Activated CD8-positive, alpha-beta memory T cell treated with anti-CD3 and anti-CD28 coated beads, Interleukin-2, amount 50 U/mL, for 1 hour (primary cell): ENCODE measurements around the gene DGCR6.
"Not testable (repeated sequence)": the region's sequence is repeated elsewhere in the genome, so short reads cannot be mapped to it uniquely, and the experiment has no call there.

Source experiments
- DNase-seq: peaks from one replicate; pipeline ENCODE4 v3.0.0-alpha.2; 2020; ENCODE audit errors: extremely low read depth

Gene DGCR6

DNA sequence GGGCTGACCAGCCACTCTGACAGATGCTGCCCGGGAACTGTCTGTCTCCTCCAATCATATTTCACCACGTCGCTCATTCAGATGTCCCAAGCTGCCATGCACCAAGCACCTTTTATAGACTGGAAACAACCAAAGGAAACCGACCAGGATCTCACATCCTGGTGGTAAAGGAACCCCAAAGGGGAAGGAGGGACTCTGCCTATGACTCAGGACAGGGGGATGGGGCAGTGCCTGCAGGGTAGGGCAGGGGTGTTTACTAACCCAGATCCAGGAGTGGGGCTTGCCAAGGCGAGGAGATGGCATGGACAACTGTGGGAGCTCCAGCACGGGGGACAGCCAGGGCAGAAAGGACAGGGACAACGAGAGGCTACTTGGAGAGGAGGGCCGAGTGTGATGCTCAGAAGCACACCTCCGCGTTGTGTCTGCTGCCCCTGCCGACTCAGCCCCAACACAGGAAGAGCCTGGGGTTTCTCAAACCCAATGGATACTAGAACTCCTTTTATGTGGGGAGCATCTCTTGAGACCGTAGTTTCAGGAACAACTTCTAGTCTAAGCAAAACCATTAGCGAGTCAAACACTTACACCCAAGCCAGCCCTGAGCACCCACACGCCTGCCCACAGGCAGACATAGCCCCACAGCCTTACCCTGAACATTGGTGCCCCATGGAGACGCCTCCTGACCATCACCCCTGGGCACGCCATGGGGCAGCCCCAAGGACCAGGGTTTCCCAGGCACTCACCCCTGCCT lies 26.0 kb downstream of the DGCR6 start:
- no peak for DNase-seq

DNA sequence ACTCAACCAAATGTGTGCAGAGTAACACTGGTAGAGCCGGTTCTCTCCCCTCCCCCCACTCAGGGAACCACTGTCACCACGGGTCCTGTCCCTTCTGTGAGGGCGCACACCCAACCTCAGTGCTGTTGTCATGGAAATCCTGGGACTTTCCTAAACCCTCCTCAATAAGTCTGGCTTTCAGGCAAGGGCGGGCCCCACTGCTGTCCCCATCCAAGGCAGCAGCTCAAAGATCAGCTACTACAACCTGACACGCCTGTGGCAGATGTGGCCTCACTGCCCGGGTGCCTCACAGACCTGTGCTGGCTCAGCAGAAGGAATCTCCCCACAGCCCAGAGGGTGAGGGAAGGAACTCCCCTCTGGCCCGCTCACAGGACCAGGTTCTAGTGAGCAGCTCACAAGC lies 27.8 kb downstream of the DGCR6 start:
- DNase-seq, result no peak

DNA sequence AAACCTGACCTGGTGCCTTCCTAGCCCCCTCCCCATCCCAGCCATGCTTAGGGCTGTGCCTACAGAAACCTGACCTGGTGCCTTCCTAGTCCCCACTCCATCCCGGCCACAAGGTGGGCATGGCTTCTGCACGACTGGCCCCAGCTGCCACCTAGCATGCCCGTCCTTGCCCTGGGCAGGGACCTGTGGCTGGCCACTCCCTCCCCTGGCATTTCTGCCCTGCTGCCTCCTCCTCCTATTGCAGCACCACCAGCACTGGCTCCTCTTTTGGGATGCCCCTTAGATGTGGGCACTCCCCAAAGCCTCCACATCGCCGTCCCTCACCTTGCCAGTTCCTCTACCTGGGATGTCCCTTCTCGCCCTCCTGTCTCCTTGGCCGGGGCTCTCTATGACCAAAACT lies 28.6 kb downstream of the DGCR6 start:
- not testable (repeated sequence) for DNase-seq

DNA sequence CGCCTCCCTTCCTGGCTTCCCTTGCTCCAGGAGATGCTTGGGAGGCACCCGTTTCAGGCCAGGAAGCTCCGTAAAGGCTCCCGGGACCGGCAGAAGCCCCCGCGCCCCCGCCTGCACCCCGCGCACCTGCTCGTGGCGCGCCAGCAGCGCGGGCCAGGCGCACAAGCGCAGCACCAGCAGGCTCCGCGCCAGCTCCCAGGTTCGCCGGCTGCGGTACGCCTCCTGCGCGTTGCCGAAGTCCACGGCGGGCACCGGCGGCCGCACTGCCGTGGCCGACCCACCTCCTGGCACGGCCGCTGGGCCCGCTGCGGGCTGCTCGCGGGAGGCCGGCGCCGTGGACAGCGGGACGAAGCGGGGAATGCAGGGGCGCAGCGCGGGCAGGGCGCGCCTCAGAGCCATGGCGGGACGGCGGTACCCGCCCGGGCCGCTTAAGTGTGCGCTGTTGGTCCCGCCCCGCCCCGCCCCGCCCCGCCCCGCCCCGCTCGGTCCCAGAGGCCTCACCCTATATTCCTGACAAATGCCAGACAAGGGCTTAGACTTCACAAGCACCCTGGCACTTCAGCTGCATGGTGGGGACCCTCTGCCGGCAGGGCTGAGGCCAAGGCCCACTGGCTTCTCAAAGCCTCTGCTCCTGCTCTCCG lies 29.9 kb downstream of the DGCR6 start, which contains the start of gene PRODH:
TSS of gene PRODH (minus strand) at position 405 of the 641 bp plus-strand sequence. CDS start at position 399, 6 bp downstream.
- no peak for DNase-seq

DNA sequence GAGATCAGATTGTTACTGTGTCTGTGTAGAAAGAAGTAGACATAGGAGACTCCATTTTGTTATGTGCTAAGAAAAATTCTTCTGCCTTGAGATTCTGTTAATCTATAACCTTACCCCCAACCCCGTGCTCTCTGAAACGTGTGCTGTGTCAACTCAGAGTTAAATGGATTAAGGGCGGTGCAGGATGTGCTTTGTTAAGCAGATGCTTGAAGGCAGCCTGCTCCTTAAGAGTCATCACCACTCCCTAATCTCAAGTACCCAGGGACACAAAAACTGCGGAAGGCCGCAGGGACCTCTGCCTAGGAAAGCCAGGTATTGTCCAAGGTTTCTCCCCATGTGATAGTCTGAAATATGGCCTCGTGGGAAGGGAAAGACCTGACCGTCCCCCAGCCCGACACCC lies 32.6 kb downstream of the DGCR6 start:
- DNase-seq, result not testable (repeated sequence)

DNA sequence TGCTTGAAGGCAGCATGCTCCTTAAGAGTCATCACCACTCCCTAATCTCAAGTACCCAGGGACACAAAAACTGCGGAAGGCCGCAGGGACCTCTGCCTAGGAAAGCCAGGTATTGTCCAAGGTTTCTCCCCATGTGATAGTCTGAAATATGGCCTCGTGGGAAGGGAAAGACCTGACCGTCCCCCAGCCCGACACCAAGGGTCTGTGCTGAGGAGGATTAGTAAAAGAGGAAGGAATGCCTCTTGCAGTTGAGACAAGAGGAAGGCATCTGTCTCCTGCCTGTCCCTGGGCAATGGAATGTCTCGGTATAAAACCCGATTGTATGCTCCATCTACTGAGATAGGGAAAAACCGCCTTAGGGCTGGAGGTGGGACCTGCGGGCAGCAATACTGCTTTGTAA lies 41.0 kb downstream of the DGCR6 start:
- not testable (repeated sequence) for DNase-seq

DNA sequence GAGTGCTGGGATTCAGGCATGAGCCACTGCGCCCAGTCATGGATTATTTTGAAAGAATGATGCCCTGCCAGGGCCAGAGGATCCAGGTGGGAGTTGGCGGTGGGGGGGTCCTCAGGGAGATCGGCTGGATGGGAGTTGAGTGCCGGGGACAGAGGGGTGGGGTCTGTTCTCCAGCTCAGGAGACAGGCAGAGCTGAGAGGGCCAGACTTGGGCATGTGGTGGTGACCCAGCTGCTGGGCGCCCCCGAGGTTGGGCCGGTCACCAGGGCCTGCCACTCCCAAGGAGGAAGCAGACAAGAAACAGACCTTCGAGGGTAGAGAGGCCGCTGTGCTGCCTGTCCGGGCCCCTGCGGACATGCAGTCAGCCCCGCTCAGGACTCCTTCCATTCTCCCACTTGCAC lies 41.8 kb downstream of the DGCR6 start:
- DNase-seq, result no peak

DNA sequence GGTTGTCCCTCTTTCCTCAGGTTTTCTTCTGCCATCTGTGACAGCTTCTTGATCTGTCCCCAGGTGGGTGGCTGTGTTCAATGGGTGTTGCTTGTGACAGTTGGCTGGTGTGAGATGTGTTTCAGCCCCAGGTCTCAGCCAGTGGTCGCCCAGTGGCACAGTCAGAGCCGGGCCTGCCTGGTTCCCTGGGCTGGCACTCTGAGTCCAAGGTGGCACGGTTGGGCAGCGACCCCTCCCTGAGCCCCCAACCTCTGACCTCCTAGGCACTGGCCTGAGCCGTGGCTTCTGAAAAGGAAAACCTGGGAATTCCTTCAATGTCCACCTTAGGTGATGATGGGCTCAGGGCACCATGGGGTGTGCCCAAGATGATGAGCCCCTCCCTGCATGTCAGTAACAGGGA lies 44.0 kb downstream of the DGCR6 start:
- DNase-seq, result no peak

DNA sequence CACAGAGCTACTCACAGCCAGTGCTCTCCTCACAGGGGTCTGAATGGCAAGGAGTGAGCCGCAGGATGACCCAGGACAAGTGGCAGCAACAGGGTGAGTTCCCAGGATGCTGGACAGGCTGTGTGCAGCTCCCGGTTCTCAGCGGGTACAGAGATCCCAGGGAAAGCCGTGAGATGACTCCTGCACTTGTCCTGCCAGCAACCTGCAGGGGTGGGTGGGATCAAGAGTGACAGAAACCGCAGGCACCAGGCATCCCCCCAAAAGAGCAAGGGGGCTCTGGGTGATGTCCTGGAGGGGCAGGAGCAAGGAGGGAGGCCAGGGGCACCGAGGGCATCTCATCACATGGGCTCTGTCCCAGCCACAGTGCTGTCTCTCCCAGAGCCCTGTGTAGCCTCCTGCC lies 45.9 kb downstream of the DGCR6 start:
- DNase-seq, result no peak

DNA sequence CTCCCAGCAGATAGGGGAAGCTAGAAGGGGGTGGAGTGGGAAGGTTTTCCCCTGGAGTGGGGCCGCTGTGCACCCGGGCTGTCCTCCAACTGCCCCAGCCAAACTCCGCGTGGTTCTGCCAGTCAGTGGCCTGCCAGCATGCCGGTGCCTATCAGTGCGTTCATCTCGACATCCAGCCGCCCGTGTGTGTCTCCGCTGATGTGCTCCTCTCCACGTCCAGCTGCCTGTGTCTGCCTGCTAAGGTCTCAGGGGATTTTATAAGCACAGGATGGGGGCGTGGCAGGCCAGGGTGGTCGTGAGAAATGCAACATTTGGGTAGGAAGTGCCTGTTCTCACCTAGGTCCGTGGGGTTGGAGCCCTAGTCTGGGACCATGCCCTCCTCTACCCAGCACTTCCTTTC lies 47.0 kb downstream of the DGCR6 start:
- not testable (repeated sequence) for DNase-seq

DNA sequence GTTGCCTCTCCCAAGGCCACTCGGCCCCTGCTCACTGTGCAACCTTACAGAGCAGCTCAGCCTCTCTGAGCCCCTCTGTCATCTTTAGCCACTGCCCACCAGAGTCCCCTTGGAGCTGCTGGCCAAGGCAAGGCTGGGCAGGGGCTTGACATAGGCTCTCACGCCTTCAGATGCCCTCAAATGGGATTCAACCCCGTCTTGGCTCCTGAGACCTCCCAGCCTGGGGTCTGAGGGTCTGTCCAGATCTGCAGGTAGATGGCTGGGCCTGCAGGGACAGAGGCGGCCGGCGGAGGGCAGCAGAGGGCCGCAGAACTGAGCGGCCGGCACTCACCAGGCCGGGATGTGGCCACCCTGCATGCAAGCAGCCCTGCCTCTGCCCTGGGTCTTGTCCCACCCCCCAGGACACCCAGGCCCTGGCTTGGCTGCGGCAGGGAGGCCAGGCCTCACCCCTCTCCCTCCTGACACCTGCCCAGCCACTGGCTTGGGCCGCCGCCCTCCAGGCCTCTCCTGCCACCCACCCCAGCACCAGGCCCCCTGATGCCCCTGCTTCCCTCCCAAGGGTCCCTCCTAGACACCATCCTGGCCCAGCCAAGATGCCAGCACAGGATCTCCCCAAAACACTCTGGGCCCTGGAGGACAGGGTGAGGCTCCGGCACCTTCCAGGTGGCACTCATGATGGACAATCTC lies 48.3 kb downstream of the DGCR6 start:
- not testable (repeated sequence) for DNase-seq

DNA sequence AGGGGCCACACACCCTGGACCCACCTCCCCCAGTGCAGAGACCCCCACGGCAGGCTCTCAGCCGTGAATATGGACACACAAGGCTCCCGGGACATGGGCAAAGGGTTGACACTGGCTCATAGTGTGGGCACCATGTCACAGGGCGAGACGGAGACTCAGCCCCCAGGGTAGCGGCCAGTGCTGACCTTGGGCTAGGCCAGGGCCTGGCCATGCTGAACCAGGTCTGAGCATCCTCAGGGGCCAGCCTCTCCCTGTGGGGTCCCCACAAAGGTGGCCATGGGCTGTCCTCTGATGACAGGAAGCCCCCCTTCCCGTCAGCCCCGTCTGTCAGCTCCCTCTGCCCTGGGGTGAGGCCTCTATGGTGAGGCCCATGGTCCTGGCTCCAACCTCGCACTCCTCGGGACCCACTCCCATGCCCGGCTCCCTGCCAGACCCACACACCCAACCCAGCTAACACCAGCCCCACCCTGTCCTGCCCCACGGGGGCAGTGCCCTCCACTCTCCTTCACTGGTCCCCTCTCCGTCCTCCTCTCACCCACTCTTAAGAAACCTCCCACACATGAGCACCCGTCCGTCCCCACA lies 49.0 kb downstream of the DGCR6 start:
- DNase-seq, result no peak

DNA sequence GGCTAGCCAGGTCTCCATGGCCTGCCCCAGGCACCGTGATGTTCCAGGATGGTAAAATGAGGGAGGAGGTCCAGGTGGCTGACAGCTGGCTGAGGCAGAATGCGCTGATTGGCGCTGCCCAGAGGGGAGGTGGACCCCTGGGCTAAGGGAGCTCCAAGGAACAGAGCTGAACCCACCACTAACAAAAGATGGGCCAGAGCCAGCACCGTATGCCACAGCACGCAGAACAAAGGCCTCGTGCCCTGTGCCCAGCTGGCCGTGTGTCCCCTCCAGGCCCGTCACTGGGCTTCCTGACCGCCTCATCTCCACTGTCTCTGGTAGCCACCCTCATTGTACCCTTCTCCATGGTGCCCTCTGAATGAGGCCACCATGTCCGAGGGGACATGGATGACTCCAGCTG lies 49.6 kb downstream of the DGCR6 start:
- DNase-seq, result no peak

DNA sequence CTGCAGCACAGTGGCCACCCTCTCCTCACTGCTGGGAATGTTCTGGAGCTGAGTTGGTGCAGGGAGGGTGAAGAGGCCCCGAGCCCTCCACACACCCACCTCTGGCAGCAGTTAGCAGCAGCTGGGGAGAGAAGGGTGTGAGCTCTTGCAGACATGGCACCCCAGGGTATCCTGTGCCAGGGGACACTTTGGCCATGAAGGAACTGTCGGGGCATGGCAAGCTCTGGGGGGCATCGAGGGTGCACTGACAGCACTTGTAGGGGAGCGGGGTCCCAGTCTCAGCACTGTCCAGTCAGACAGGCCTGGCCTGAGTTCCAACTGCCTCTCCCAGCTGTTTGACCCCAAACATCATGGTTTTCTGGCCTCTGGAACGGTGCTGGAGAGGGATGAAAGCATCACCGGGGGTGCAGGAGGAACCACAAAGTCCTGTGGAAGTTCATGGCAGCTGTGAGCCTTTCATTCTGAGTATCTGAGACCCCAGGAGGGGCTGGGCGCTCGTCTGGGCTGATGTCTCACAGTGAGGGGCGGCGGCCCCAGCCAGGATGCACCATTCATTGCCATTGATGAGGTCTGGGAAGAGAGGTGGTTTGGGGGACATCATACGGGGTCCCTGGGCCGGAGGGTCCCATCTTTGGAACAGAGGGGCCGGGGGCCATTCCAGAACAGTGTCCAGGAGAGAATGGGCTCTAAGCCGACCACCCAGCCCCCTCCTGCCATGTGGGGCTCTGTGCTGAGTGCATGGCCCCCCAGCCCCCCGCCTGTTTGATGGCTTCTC lies 50.2 kb downstream of the DGCR6 start:
- DNase-seq, result not testable (repeated sequence)

DNA sequence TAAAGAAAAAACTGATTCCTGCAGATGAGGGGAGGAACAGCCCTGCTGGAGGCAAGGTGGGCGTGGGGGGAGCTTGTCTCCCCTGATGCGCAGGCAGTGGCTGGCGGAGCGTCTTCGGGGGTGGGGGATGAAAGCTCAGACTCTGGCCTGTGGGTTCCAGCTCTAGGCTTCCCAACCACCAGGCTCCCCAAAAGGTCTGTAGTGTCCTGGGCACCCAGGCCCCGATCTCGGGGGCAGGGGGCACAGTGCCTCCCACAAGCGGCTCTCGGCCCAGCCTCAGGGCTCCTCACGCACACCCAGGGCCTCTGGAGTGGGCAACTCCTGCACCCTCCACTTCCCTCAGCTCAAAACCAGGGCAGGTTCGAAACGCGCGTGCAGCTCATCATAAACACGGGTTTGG lies 50.8 kb downstream of the DGCR6 start:
- not testable (repeated sequence) for DNase-seq

DNA sequence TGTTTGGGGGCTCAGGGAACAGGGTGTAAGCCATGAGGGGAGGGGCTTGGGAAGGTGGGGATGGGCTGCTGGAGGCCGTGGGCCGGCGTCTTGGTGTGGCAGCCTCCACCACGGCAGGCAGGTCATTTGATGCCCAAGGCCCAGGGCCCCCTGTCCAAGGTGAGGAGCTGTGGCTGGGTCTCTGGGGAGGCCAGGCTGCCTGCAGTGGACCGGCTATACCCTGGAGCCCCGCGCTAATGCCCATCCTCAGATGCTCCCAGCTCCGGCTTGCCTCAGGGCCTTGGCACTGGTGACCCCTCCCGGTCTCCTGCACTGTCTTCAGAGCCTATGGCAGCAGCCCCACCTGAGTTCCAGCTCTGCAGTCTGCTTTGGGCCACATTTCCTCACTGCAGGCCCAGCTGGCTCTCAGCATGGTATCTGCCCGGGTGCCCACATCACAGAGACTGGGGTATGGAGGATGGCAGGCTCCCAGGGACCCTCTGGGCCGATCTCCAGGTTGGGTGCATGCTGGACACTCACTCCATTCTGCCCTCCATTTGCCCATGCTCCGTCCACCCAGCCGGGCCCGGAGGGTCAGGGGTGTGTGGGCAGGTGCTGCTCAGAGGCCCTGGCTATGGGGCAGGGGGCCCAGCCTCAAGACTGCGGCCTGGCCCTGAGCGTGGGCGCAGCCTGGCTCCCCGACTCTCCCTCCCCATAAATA lies 51.7 kb downstream of the DGCR6 start:
- DNase-seq, result not testable (repeated sequence)

DNA sequence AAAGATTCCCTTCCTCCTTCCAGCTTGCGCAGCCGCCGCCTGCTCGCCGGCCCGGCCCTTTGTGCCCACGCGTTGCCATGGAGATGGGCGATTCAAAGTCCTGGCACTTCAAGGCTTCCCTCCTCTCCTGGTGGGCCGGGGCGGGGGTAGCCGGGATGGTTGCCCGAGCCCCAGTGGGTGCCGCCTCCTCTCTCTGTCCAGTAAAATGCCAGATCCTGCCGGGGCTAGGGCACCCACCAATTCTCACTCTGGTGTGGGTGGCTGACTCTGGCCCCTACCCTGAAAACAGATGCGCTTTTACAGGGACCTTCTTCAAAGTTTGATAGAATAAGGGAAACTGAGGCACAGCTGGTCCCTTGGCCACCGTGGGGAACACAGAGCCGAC lies 52.2 kb downstream of the DGCR6 start:
- DNase-seq, result not testable (repeated sequence)

DNA sequence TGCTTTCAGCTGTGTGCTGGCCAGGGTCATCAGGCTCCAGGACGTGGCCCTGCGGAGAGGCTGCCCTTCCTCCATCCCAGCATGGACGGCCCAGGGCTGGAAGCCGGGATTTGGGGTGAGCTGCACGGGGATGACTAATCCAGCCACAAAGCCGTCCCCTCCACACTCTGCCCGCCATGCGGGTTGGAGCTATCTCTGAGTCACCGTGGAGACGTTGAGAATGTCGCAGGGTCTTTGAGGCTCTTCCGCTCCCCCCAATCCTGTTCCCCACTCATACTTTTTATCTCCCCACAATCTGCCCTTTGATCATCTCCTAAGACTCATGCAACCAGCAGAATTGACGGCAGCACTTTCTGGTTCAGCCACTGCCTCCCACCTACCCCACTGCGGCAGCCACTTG lies 52.6 kb downstream of the DGCR6 start:
- not testable (repeated sequence) for DNase-seq

DNA sequence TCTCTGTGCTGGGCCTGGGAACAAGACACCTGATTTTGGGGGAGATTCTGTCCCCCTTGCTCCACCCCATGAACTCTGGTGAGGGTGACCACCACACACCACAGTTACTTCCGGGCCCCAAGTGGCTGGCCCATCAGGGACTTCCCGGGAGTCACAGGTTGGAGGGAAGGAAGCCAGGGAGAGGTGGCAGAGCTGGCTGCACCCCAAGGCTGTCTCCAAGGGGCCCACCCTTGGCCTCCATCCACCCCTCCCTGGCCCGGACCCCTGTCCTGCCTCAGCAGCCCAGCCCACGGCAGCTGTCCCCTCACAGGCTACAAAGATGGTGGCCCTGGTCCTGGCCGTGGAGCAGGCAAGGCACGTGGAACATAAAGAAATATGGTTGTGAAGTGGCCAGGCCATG lies 53.1 kb downstream of the DGCR6 start:
- not testable (repeated sequence) for DNase-seq

DNA sequence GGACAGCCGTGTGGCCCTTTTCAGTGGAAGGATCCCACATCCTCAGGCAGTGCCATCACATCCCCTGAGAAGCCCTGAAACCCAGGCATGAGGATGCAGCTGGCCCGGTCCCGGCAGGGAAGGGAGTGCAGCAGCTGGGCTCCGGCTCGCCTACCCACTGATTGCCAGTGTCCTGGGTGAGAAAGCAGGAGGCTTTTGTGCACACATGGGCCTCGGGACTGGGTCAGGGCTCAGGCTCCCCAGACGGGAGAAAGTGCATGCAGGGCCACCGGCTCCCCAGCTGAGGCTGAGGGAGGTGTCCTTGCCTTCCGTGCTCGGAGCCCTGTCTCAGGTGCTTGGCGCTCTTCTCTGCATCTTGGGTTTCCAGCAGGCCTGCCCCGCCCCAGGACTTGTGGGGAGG lies 53.6 kb downstream of the DGCR6 start:
- not testable (repeated sequence) for DNase-seq
